ENCODE data around the gene ONECUT1. TPM values are rescaled to one million over a fixed set of nuclear protein-coding genes. Genes with fewer than 3 reads are reported as not detected.

ONECUT1 gene
- total RNA-seq, 1 donor from 2014 or later = 11.1 TPM

Other genes with a start within 250 kb of the ONECUT1 start
- gene ARPP19, start 221.3 kb downstream of the ONECUT1 start, total RNA-seq (ENCODE audit: insufficient read depth, low replicate concordance) = 107 TPM
- gene ATOSA, start 110.9 kb downstream of the ONECUT1 start, total RNA-seq (ENCODE audit: insufficient read depth, low replicate concordance) = 21.7 TPM